ENCODE results near the gene TLR10.
"Not testable (repeated sequence)": the region's sequence is repeated elsewhere in the genome, so short reads cannot be mapped to it uniquely, and the experiment has no call there.

Gene TLR10

DNA sequence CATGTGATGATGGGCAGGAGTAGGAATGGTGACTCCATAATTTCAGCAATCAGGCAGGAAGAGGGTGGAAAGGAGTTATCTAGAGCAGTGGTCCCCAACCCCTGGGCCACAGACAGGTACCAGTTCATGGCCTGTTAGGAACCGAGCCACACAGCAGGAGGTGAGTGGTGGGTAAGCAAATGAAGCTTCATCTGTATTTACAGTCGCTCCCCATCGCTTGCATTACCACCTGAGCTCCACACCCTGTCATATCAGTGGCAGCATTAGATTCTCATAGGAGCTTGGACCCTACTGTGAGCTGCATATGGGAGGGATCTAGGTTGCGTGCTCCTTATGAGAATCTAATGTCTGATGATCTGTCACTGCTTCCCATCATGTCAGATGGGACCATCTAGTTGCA is 1.4 kb upstream of the TLR10 start:
- ChIA-PET CTCF (interaction anchor here (2.4 to 9.3 kb wide), 6 partner anchors 14 to 465 kb away, joined by 6 to 256 read pairs (median 56); partner anchors contain the start of genes TLR1 and TLR6), POLR2A (no interaction called here)
- DNase-seq (ENCODE audit: extremely low spot score) = no peak
- TF ChIP-seq, protein P1, sequence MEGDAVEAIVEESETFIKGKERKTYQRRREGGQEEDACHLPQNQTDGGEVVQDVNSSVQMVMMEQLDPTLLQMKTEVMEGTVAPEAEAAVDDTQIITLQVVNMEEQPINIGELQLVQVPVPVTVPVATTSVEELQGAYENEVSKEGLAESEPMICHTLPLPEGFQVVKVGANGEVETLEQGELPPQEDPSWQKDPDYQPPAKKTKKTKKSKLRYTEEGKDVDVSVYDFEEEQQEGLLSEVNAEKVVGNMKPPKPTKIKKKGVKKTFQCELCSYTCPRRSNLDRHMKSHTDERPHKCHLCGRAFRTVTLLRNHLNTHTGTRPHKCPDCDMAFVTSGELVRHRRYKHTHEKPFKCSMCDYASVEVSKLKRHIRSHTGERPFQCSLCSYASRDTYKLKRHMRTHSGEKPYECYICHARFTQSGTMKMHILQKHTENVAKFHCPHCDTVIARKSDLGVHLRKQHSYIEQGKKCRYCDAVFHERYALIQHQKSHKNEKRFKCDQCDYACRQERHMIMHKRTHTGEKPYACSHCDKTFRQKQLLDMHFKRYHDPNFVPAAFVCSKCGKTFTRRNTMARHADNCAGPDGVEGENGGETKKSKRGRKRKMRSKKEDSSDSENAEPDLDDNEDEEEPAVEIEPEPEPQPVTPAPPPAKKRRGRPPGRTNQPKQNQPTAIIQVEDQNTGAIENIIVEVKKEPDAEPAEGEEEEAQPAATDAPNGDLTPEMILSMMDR (IDR thresholded peaks at IDR 0.05; ENCODE audit: control extremely low read depth, extremely low read depth, low read depth, missing control alignments) = no peak

DNA sequence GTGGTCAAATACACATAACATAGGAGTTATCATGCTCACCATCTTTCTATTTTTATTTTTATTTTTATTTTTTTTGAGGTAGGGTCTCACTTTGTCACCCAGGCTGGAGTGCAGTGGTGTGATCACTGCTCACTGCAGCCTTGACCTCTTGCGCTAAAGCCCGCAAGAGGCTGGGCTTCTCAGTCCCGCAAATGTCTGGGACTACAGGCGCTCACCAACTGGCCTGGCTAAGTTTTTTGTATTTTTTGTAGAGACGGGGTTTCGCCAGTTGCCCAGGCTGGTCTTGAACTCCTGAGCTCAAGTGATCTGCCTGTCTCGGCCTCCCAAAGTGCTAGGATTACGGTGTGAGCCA is 295 bp upstream of the TLR10 start:
- TF ChIP-seq, protein P1 (IDR thresholded peaks at IDR 0.05; ENCODE audit: control extremely low read depth, extremely low read depth, low read depth, missing control alignments) = no peak
- ChIA-PET POLR2A (interaction anchor here (0.5 to 1.5 kb wide), 9 partner anchors 8 to 651 kb away, joined by 3 to 11 read pairs (median 5); partner anchors contain the start of gene TLR1), CTCF (interaction anchor here (0.7 to 9.3 kb wide), 35 partner anchors 12 to 1191 kb away, joined by 3 to 256 read pairs (median 4); partner anchors contain the start of genes TLR1 and TLR6)
- no peak for DNase-seq (ENCODE audit: extremely low spot score)

DNA sequence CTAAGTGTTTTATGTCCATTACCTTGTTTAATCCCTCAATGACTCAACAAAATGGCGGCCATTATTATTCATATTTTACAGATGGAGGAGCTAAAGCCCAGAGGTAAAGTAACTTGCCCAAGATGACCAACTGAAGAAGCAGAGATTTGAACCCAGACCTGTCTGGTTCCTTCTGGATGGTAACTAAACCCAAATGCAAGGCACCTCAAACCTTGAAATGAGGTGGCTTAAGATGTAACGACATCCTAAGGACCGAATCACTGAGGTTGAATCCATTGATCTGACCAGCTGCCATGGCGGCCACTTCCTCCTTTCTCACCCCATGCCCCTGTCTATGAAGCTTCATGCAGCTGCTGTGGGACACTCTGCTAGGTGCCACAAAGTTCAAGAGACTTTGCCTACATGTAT is 932 bp downstream of the TLR10 start:
- TF ChIP-seq, protein P1 (IDR thresholded peaks at IDR 0.05; ENCODE audit: control extremely low read depth, extremely low read depth, low read depth, missing control alignments) = no peak
- DNase-seq (ENCODE audit: extremely low spot score) = no peak
- CTCF ChIA-PET = interaction anchor here (0.9 to 9.3 kb wide), 25 partner anchors 11 to 650 kb away, joined by 3 to 256 read pairs (median 5); partner anchors contain the start of genes TLR1 and TLR6
- POLR2A ChIA-PET = interaction anchor here (0.5 to 1.9 kb wide), 11 partner anchors 9 to 830 kb away, joined by 3 to 11 read pairs (median 4); partner anchors contain the start of gene TLR1

DNA sequence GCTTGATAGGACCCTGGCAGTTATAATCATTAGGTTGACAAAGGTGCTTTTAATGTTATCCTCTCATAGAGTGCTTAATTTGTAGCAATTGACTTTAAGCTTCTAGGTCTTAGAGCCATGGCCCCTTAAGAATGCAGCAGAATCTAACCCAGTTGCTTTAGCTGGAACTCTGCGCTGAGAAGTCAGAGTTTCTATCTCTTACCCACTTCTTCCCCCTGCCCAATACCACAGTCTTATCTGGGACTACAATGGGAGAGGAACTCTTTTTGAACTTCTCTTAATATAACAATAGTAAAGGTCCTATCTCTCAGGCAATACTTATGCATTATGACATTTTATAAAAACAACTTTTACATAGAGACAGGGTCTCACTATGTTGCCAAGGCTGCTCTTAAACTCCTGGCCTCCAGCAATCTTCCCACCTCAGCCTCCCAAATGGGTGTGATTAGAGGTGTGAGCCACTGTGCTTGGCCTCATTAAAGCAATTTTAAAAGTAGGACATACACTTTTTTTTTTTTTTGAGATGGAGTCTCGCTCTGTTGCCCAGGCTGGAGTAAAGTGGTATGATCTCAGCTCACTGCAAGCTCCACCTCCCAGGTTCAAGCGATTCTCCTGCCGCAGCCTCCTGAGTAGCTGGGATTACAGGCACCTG is 1.8 kb downstream of the TLR10 start:
- TF ChIP-seq, protein P1 (IDR thresholded peaks at IDR 0.05; ENCODE audit: control extremely low read depth, extremely low read depth, low read depth, missing control alignments) = no peak

DNA sequence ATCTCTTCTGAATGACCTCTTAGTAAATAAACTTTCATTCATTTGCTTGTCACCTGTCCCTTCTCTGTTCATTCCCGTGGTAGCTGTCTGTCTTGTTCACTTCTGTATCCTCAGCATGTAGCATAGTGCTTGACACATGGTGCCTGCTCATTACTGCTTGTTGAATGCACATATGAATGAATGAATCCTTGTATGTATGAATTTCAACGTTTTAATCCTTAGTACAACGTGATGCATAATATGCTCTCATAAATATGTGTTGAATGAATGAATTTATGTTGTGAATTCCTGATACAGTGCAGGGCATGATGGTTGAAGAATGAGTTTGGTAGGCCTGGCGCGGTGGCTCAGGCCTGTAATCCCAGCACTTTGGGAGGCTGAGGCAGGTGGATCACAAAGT is 3.0 kb downstream of the TLR10 start:
- CTCF ChIA-PET = interaction anchor here (1.4 to 9.3 kb wide), 5 partner anchors 9 to 80 kb away, joined by 4 to 256 read pairs (median 71); partner anchors contain the start of gene TLR1
- POLR2A ChIA-PET = no interaction called here
- TF ChIP-seq, protein P1 (IDR thresholded peaks at IDR 0.05; ENCODE audit: control extremely low read depth, extremely low read depth, low read depth, missing control alignments) = no peak
- no peak for DNase-seq (ENCODE audit: extremely low spot score)

More for the DNA sequence above, 1.8 kb downstream of the TLR10 start:
- CTCF ChIA-PET = interaction anchor here (0.9 to 9.3 kb wide), 12 partner anchors 8 to 79 kb away, joined by 3 to 256 read pairs (median 20); partner anchors contain the start of genes TLR1 and TLR6
- POLR2A ChIA-PET = interaction anchor here (0.7 to 1.9 kb wide), 6 partner anchors 21 to 602 kb away, joined by 3 to 9 read pairs (median 4); partner anchors contain the start of gene TLR1
- DNase-seq (ENCODE audit: extremely low spot score) = no peak

DNA sequence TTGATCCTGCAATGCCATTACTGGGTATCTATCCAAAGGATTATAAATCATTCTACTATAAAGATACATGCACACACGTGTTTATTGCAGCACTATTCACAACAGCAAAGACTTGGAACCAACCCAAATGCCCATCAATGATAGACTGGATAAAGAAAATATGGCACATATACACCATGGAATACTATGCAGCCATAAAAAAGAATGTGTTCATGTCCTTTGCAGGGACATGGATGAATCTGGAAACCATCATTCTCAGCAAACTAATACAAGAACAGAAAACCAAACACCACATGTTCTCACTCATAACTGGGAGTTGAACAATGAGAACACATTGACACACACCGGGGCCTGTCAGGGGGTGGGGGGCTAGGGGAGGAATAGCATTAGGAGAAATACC is 4.9 kb downstream of the TLR10 start:
- DNase-seq (ENCODE audit: extremely low spot score); POLR2A ChIA-PET: not testable (repeated sequence)
- CTCF ChIA-PET = interaction anchor here (1.2 kb wide), 1 partner anchor 19 kb away, joined by 5 read pairs; no protein-coding TSS in a partner anchor

DNA sequence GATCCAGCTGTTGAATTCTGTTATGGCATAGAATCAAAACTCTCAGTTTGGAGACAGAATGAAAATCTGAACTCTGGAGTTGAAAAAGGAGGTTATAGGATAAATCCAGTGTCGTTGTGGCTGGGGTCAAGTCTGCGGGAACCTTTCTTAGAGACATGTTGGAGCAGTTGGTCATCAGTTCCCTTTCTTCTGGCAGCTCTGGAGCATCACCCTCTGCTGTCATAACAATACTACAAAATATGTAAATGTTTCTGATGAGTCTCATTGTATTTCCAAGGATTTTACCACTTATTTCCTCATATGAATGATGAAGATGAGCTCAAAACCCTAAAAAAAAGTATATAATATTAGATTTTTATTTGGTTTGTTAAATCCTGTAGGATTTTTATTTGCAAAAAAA is 7.5 kb downstream of the TLR10 start:
- no peak for DNase-seq (ENCODE audit: extremely low spot score)
- CTCF ChIA-PET = interaction anchor here (1.2 to 2.7 kb wide), 3 partner anchors 12 to 73 kb away, joined by 3 to 12 read pairs (median 6); no protein-coding TSS in a partner anchor
- POLR2A ChIA-PET = no interaction called here
- TF ChIP-seq, protein P1 (IDR thresholded peaks at IDR 0.05; ENCODE audit: control extremely low read depth, extremely low read depth, low read depth, missing control alignments) = no peak

All from GM10248 (cell line).